Nephron progenitor cell (in vitro differentiated cells): ENCODE data around the gene SPON1.
A peak's percentile ranks its signal among the peaks of the same experiment; 100 is the strongest.
"Not testable (repeated sequence)": the region's sequence is repeated elsewhere in the genome, so short reads cannot be mapped to it uniquely, and the experiment has no call there.

ENCODE experiments used
- DNase-seq: peaks from one replicate; pipeline ENCODE4 v3.0.0; 2021
- H3K27ac Mint-ChIP-seq: 2 replicates; pipeline ENCODE4 v1.8.0; 2021; ENCODE audit warnings: mild to moderate bottlenecking, moderate library complexity, mixed read lengths
- H3K27me3 Mint-ChIP-seq: 2 replicates; pipeline ENCODE4 v1.8.0; 2021; ENCODE audit warnings: mild to moderate bottlenecking, low read depth, mixed read lengths; ENCODE audit not compliant: poor library complexity
- H3K36me3 Mint-ChIP-seq: 2 replicates; pipeline ENCODE4 v1.8.0; 2021; ENCODE audit warnings: low read depth, mixed read lengths
- H3K4me1 Mint-ChIP-seq: 2 replicates; pipeline ENCODE4 v1.8.0; 2021; ENCODE audit warnings: mixed read lengths
- H3K4me3 Mint-ChIP-seq: 2 replicates; pipeline ENCODE4 v1.8.0; 2021; ENCODE audit warnings: mild to moderate bottlenecking, moderate library complexity, mixed read lengths
- H3K9me3 Mint-ChIP-seq: 2 replicates; pipeline ENCODE4 v1.8.0; 2021; ENCODE audit warnings: mild to moderate bottlenecking, moderate library complexity, mixed read lengths
- TF ChIP-seq, protein P1 (sequence below): fragments of 200-600 bp; sonication (generic); IDR thresholded peaks from 2 replicates; pipeline ENCODE4 v1.5.0; 2021; ENCODE audit warnings: antibody characterized with exemption

The SPON1 gene

DNA sequence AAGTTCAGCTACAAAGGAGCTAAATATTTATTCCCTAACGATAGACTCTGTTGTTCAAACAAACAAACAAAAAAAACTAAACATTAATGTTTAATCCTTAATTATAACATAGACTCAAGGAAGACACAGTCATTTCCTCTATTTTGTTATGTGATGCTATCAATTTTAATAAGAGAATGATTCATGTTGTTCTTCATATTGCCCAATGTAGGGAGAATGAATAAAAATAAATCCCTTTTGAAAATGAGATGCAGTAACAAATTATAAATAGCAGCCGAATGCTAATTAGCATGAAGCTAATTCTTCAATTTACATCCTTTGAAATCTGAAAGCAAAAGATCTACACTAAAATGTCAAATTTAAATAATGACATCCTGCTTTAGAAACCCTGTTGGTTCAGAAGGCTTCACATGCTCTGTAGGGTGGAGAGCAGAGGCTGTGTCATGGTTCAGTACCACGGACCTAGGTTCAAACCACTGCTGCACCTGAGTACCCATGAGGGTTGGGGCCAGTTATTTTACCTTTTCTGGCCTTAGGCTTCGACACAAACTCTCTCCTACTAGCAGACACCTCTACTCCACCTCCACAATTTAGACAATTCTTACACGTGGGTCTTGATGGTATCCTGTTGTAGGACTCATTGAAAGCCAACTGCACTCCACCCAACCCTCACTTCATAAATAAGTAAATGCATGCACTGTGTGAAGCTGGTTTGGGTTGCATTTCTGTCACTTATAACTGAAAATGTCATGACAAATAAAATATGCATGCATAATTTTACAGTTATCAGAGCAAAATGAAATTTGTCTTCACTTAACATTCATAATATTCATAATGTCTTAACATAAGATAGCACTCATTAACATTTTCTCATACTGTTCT is 307.4 kb downstream of the SPON1 start:
- Mint-ChIP-seq H3K4me3 (no peak overlapping the region), H3K27ac (no peak overlapping the region), H3K9me3 (peaks cover 4% of the 10 kb centered on the region), H3K4me1 (peaks cover 7% of the 10 kb centered on the region), H3K36me3 (peaks cover 68% of the 10 kb centered on the region), H3K27me3 (no peaks in the 10 kb centered on the region)
- no peak for DNase-seq
- TF ChIP-seq, protein P1, sequence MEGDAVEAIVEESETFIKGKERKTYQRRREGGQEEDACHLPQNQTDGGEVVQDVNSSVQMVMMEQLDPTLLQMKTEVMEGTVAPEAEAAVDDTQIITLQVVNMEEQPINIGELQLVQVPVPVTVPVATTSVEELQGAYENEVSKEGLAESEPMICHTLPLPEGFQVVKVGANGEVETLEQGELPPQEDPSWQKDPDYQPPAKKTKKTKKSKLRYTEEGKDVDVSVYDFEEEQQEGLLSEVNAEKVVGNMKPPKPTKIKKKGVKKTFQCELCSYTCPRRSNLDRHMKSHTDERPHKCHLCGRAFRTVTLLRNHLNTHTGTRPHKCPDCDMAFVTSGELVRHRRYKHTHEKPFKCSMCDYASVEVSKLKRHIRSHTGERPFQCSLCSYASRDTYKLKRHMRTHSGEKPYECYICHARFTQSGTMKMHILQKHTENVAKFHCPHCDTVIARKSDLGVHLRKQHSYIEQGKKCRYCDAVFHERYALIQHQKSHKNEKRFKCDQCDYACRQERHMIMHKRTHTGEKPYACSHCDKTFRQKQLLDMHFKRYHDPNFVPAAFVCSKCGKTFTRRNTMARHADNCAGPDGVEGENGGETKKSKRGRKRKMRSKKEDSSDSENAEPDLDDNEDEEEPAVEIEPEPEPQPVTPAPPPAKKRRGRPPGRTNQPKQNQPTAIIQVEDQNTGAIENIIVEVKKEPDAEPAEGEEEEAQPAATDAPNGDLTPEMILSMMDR, result no peak

DNA sequence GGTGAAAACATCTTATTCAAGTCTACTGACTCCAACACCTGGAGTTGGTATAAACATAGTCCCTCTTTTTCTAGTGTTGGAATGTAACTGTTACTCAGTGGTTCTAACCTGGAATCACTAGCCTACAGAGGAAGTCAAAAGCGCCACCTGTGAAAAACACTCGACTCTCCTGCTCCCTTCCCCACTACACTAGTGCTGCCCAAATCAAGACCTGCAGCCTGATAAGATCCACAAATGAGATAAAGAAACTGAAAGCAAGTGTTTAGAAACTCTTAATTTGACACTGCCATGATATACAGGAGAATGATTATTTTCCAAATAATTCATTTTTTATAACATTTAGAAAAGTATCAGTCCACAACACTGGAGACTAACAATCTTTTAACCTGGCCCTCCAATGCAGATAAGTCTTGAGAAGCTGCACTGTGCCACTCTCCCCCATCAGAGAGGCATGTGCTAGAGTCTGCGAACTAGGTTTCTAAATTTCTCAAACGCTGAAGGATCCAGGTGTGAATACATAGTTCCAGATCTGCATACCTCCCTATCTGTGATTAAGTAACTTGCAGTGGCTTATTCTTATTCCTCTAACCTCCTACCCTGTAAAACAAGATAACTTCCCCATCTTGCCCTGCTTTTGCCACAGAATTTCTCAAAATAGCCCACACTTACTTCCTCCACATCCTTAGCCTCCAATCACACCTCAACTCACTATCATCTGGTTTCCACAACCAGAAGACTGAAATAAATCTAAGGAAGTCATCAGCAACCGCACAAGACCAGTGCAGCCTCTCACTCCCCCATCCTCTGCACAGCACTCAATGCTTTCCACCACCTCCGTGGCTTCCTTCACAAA is 308.4 kb downstream of the SPON1 start:
- Mint-ChIP-seq H3K36me3 (peaks cover 68% of the 10 kb centered on the region), H3K27me3 (no peaks in the 10 kb centered on the region), H3K9me3 (peaks cover 14% of the 10 kb centered on the region), H3K4me1 (peaks cover 7% of the 10 kb centered on the region), H3K27ac (no peak overlapping the region), H3K4me3 (no peak overlapping the region)
- no peak for DNase-seq
- TF ChIP-seq, protein P1, result no peak

DNA sequence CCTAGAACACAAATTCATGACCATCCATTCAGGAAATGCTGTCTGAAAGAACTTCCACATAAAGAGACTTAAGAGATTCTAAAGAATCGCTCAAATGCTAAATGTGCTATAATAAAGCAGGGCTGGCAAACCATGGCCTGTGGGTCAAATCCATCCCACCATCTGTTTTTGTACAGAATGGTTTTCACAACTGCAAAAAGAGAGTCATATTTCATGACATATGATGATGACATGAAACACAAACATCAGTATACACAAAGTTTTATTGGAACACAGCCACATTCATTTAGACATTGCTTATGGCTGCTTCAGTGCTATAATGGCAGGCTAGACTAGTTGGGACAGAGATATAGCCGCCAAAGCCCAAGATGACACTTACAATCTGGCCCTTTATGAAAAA is 311.4 kb downstream of the SPON1 start:
- peaks cover 67% of the 10 kb centered on the region for H3K36me3 Mint-ChIP-seq
- H3K9me3 Mint-ChIP-seq, result peaks cover 26% of the 10 kb centered on the region
- TF ChIP-seq, protein P1, result no peak
- DNase-seq, result no peak
- peaks cover 4% of the 10 kb centered on the region for H3K27me3 Mint-ChIP-seq
- no peak overlapping the region for H3K27ac Mint-ChIP-seq
- H3K4me3 Mint-ChIP-seq, result no peak overlapping the region
- H3K4me1 Mint-ChIP-seq, result no peaks in the 10 kb centered on the region

DNA sequence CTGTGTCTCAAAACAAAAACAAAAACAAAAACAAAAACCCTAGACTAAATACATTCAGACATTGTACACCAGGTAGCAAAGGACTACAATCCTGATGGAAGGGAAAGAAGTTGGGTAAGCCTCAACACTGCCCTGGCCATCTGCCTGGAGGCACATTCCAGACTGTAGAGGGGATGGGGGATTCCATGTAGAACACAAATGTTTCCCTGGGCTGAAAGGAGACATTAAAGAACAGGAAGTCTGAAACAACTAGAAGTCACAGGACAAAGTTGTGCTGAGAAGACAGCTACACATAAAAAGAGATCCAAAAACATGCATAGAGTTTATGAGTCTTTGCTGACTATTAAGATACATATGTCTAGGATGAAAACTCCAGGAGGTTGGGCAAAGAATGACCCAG is 312.6 kb downstream of the SPON1 start:
- H3K4me3 Mint-ChIP-seq, result no peak overlapping the region
- no peaks in the 10 kb centered on the region for H3K4me1 Mint-ChIP-seq
- DNase-seq, result no peak
- TF ChIP-seq, protein P1, result no peak
- H3K36me3 Mint-ChIP-seq, result peaks cover 74% of the 10 kb centered on the region
- peaks cover 26% of the 10 kb centered on the region for H3K9me3 Mint-ChIP-seq
- H3K27me3 Mint-ChIP-seq, result peaks cover 4% of the 10 kb centered on the region
- H3K27ac Mint-ChIP-seq, result peak overlapping the region; percentile 81

DNA sequence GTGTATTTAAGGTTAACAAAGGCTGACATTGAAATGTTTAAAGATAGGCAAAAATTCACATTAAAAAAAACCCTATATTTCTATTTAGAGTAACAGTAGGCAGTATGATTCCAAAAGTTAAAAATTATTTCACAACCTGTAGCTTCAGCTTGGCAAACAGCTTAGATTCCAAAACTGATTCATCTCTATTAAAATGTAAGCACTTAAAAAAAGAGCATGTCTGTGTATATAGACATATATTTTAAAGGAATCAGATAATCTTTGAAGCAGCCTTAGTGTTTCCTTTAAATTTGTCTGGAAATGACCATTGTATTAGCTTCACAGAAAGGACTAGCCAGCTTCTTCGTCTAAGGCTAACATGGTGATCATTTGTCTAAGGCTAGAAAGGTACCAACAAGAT is 316.3 kb downstream of the SPON1 start:
- H3K9me3 Mint-ChIP-seq, result peaks cover 26% of the 10 kb centered on the region
- not testable (repeated sequence) for H3K4me3 Mint-ChIP-seq, DNase-seq, H3K4me1 Mint-ChIP-seq, H3K27me3 Mint-ChIP-seq, H3K27ac Mint-ChIP-seq
- H3K36me3 Mint-ChIP-seq, result peaks cover 63% of the 10 kb centered on the region

GRCh38 chr11:14288189-14288935 is 325.8 kb downstream of the SPON1 start:
- no peaks in the 10 kb centered on the region for H3K27me3 Mint-ChIP-seq

More at GRCh38 chr11:14288189-14288935, 325.8 kb downstream of the SPON1 start:
- no peak overlapping the region for H3K27ac Mint-ChIP-seq
- DNase-seq, result no peak
- peaks cover 5% of the 10 kb centered on the region for H3K4me1 Mint-ChIP-seq
- TF ChIP-seq, protein P1, result no peak
- H3K9me3 Mint-ChIP-seq, result no peaks in the 10 kb centered on the region
- no peak overlapping the region for H3K4me3 Mint-ChIP-seq
- peaks cover 42% of the 10 kb centered on the region for H3K36me3 Mint-ChIP-seq
